ENCODE data around the gene CPEB2.

DNA sequence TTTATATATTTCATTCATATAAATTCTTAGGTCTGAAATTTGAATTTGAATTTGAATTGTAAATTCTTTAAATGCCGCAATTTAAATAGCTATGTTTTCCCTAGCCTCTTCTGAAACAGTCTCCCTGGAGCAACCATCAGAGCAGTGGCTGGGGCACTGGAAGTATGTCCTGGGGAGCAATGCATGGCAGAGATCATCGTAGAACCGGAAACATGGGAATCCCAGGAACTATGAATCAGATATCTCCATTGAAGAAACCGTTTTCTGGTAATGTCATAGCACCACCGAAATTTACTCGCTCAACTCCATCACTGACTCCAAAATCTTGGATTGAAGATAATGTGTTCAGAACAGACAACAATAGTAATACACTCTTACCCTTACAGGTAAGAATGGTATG lies 4.9 kb downstream of the CPEB2 start:
- TF ChIP-seq POLR2AphosphoS5 (IDR thresholded peaks at IDR 0.05; ENCODE audit: low read depth, low read length): no peak
- TF ChIP-seq FOXP2 (optimal IDR thresholded peaks at IDR 0.05; ENCODE audit: borderline replicate concordance, extremely low read depth, extremely low read length, insufficient read depth): no peak
- TF ChIP-seq TAF1 (IDR thresholded peaks at IDR 0.05; ENCODE audit: borderline replicate concordance, insufficient read depth, low read length): no peak
- no peak for TF ChIP-seq SIN3A (IDR thresholded peaks at IDR 0.05; ENCODE audit: borderline replicate concordance, insufficient read depth, low read length)
- TF ChIP-seq, protein P1, sequence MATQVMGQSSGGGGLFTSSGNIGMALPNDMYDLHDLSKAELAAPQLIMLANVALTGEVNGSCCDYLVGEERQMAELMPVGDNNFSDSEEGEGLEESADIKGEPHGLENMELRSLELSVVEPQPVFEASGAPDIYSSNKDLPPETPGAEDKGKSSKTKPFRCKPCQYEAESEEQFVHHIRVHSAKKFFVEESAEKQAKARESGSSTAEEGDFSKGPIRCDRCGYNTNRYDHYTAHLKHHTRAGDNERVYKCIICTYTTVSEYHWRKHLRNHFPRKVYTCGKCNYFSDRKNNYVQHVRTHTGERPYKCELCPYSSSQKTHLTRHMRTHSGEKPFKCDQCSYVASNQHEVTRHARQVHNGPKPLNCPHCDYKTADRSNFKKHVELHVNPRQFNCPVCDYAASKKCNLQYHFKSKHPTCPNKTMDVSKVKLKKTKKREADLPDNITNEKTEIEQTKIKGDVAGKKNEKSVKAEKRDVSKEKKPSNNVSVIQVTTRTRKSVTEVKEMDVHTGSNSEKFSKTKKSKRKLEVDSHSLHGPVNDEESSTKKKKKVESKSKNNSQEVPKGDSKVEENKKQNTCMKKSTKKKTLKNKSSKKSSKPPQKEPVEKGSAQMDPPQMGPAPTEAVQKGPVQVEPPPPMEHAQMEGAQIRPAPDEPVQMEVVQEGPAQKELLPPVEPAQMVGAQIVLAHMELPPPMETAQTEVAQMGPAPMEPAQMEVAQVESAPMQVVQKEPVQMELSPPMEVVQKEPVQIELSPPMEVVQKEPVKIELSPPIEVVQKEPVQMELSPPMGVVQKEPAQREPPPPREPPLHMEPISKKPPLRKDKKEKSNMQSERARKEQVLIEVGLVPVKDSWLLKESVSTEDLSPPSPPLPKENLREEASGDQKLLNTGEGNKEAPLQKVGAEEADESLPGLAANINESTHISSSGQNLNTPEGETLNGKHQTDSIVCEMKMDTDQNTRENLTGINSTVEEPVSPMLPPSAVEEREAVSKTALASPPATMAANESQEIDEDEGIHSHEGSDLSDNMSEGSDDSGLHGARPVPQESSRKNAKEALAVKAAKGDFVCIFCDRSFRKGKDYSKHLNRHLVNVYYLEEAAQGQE (IDR thresholded peaks at IDR 0.05; ENCODE audit: insufficient read depth in 1 of 2, low read depth in 2 of 2, low read length in 2 of 2): no peak

Measured in PFSK-1 (cell line).